ENCODE data around the gene TRIM33.

The TRIM33 gene

GRCh38 chr1:114470681-114471080 is 40.3 kb downstream of the TRIM33 start:
- Histone ChIP-seq H3K9me3 (ENCODE audit: control insufficient read depth, insufficient read depth, low read length) (no peaks in the 10 kb centered on the region), H3K4me3 (ENCODE audit: low read length) (no peak overlapping the region), H3F3A (ENCODE audit: control insufficient read depth, insufficient read depth) (no peaks in the 10 kb centered on the region), H3K4me2 (ENCODE audit: low read length) (no peak overlapping the region), H3K36me3 (ENCODE audit: control insufficient read depth, low read length) (peaks cover 9% of the 10 kb centered on the region; the same call in 1 of the 2 replicates), H3K27me3 (ENCODE audit: control insufficient read depth, low read length) (no peaks in the 10 kb centered on the region), H3K27ac (ENCODE audit: low read depth, low read length) (no peak overlapping the region), H4K20me1 (ENCODE audit: control insufficient read depth, insufficient read depth, low read depth, low read length) (peaks cover 13% of the 10 kb centered on the region), H3K9me2 (replicated peaks; ENCODE audit: control insufficient read depth, low read length) (no peaks in the 10 kb centered on the region), H3K4me1 (ENCODE audit: control insufficient read depth, low read length) (peaks cover 26% of the 10 kb centered on the region), H3K79me2 (ENCODE audit: control insufficient read depth, low read length) (peaks cover 98% of the 10 kb centered on the region)
- TF ChIP-seq EZH2phosphoT487 (IDR thresholded peaks at IDR 0.05; ENCODE audit: borderline replicate concordance, low read length): no peak
- TF ChIP-seq CTCF (IDR thresholded peaks at IDR 0.05; ENCODE audit: low read depth, low read length, poor library complexity, severe bottlenecking): no peak

- Histone ChIP-seq H3K9me2 (replicated peaks; ENCODE audit: control insufficient read depth, low read length) (no peaks in the 10 kb centered on the region), H3K4me2 (ENCODE audit: low read length) (peak overlapping the region; percentile 41), H3K36me3 (ENCODE audit: control insufficient read depth, low read length) (peaks cover 13% of the 10 kb centered on the region; the same call in 1 of the 2 replicates), H3K9me3 (ENCODE audit: control insufficient read depth, insufficient read depth, low read length) (no peaks in the 10 kb centered on the region), H3K27me3 (ENCODE audit: control insufficient read depth, low read length) (no peaks in the 10 kb centered on the region), H3K4me3 (ENCODE audit: low read length) (no peak overlapping the region), H3F3A (ENCODE audit: control insufficient read depth, insufficient read depth) (no peaks in the 10 kb centered on the region), H4K20me1 (ENCODE audit: control insufficient read depth, insufficient read depth, low read depth, low read length) (peaks cover 13% of the 10 kb centered on the region), H3K27ac (ENCODE audit: low read depth, low read length) (no peak overlapping the region), H3K79me2 (ENCODE audit: control insufficient read depth, low read length) (peaks cover 97% of the 10 kb centered on the region), H3K4me1 (ENCODE audit: control insufficient read depth, low read length) (peaks cover 26% of the 10 kb centered on the region)
- TF ChIP-seq EZH2phosphoT487 (IDR thresholded peaks at IDR 0.05; ENCODE audit: borderline replicate concordance, low read length): no peak
- TF ChIP-seq CTCF (IDR thresholded peaks at IDR 0.05; ENCODE audit: low read depth, low read length, poor library complexity, severe bottlenecking): no peak
Observed at GRCh38 chr1:114468710-114469468, 42.1 kb downstream of the TRIM33 start.

- H3K9me2 ChIP-seq (replicated peaks; ENCODE audit: control insufficient read depth, low read length): no peaks in the 10 kb centered on the region
- H3K4me1 ChIP-seq (ENCODE audit: control insufficient read depth, low read length): peaks cover 26% of the 10 kb centered on the region
- peaks cover 96% of the 10 kb centered on the region for H3K79me2 ChIP-seq (ENCODE audit: control insufficient read depth, low read length)
- H4K20me1 ChIP-seq (ENCODE audit: control insufficient read depth, insufficient read depth, low read depth, low read length): peaks cover 13% of the 10 kb centered on the region
- H3K27ac ChIP-seq (ENCODE audit: low read depth, low read length): 0 out of 2 replicates have a peak overlapping the region, but pooled peaks have one; percentile 1
- H3K27me3 ChIP-seq (ENCODE audit: control insufficient read depth, low read length): no peaks in the 10 kb centered on the region
- TF ChIP-seq EZH2phosphoT487 (IDR thresholded peaks at IDR 0.05; ENCODE audit: borderline replicate concordance, low read length): no peak
- no peak for TF ChIP-seq CTCF (IDR thresholded peaks at IDR 0.05; ENCODE audit: low read depth, low read length, poor library complexity, severe bottlenecking)
- H3F3A ChIP-seq (ENCODE audit: control insufficient read depth, insufficient read depth): no peaks in the 10 kb centered on the region
- H3K4me3 ChIP-seq (ENCODE audit: low read length): peak overlapping the region; percentile 5; the same call in 1 of the 2 replicates
- H3K9me3 ChIP-seq (ENCODE audit: control insufficient read depth, insufficient read depth, low read length): no peaks in the 10 kb centered on the region
- H3K4me2 ChIP-seq (ENCODE audit: low read length): peak overlapping the region; percentile 41
- H3K36me3 ChIP-seq (ENCODE audit: control insufficient read depth, low read length): peaks cover 19% of the 10 kb centered on the region
Observed at GRCh38 chr1:114468047-114468446, 43.0 kb downstream of the TRIM33 start.

All from DOHH2 (cell line).